ENCODE results near the gene MYLK2. TPM values are rescaled to one million over a fixed set of nuclear protein-coding genes. Genes with fewer than 3 reads are reported as not detected.

MYLK2 gene
- polyA plus RNA-seq, 1 donor (not counting 4 experiments of a cell fraction or from before 2014, with no cell fraction given) = 0.05 TPM

DNA sequence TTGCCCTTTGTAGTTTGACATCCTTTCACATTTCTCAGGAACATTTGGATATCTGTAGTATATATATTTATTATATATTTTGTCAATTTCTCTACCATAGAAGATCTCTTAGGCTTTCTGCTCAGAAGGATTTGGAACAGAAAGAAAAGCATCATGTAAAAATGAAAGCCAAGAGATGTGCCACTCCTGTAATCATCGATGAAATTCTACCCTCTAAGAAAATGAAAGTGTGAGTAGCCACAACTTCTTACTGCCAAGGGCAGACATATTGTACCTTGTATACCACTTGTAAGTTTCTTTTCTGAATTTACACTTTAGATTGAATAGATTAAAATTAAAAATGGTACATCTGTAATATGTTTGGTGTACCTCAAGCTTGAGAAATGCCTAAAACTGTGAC, 48.9 kb upstream of the MYLK2 start:
- Histone ChIP-seq H3K4me2 (ENCODE audit: control insufficient read depth, extremely low read depth, insufficient read depth, low read depth, low read length) (no peak overlapping the region), H3K9me1 (ENCODE audit: control insufficient read depth, extremely low read depth, insufficient read depth, low read length) (no peaks in the 10 kb centered on the region), H2AFZ (ENCODE audit: control insufficient read depth, low read length) (no peak overlapping the region), H3K4me3 (ENCODE audit: control insufficient read depth in 2 of 3, extremely low read depth in 1 of 3, insufficient read depth in 2 of 3, low read depth in 1 of 3, low read length in 3 of 3) (no peak overlapping the region), H4K20me1 (ENCODE audit: control insufficient read depth, extremely low read depth, insufficient read depth, low read length) (peaks cover 4% of the 10 kb centered on the region), H3K27ac (ENCODE audit: control insufficient read depth, insufficient read depth, low read length) (no peak overlapping the region), H3K9me3 (ENCODE audit: control insufficient read depth, low read depth, low read length) (no peaks in the 10 kb centered on the region), H3K4me1 (ENCODE audit: control insufficient read depth, extremely low read depth, insufficient read depth, low read length) (no peaks in the 10 kb centered on the region), H3K79me2 (ENCODE audit: control insufficient read depth, insufficient read depth, low read length) (peaks cover 7% of the 10 kb centered on the region), H3K9ac (ENCODE audit: control insufficient read depth, extremely low read depth, insufficient read depth, low read length) (no peak overlapping the region), H3K36me3 (ENCODE audit: control insufficient read depth in 2 of 2, extremely low read depth in 1 of 2, insufficient read depth in 2 of 2, low read length in 2 of 2) (peaks cover 4 to 28% of the 10 kb centered on the region in 2 experiments), H3K27me3 (ENCODE audit: control insufficient read depth, extremely low read depth, insufficient read depth, low read length) (no peaks in the 10 kb centered on the region)
- FAIRE-seq (no peak), DNase-seq (ENCODE audit: low read depth, low spot score) (no peak)
- dilution Hi-C loops (cut with MboI; ENCODE audit: extremely low pct_ligation_motif_present, low sequenced_read_pairs) = no loop called here
- TF ChIP-seq, protein P1, sequence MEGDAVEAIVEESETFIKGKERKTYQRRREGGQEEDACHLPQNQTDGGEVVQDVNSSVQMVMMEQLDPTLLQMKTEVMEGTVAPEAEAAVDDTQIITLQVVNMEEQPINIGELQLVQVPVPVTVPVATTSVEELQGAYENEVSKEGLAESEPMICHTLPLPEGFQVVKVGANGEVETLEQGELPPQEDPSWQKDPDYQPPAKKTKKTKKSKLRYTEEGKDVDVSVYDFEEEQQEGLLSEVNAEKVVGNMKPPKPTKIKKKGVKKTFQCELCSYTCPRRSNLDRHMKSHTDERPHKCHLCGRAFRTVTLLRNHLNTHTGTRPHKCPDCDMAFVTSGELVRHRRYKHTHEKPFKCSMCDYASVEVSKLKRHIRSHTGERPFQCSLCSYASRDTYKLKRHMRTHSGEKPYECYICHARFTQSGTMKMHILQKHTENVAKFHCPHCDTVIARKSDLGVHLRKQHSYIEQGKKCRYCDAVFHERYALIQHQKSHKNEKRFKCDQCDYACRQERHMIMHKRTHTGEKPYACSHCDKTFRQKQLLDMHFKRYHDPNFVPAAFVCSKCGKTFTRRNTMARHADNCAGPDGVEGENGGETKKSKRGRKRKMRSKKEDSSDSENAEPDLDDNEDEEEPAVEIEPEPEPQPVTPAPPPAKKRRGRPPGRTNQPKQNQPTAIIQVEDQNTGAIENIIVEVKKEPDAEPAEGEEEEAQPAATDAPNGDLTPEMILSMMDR (optimal IDR thresholded peaks at IDR 0.05 in 1 of 3, IDR thresholded peaks at IDR 0.05 in 1 of 3, conservative IDR thresholded peaks at IDR 0.05 in 1 of 3; ENCODE audit: extremely low read depth in 1 of 3, insufficient read depth in 2 of 3, low read length in 3 of 3) = no peak
- no peak for TF ChIP-seq EZH2 (IDR thresholded peaks at IDR 0.05; ENCODE audit: low read length)

DNA sequence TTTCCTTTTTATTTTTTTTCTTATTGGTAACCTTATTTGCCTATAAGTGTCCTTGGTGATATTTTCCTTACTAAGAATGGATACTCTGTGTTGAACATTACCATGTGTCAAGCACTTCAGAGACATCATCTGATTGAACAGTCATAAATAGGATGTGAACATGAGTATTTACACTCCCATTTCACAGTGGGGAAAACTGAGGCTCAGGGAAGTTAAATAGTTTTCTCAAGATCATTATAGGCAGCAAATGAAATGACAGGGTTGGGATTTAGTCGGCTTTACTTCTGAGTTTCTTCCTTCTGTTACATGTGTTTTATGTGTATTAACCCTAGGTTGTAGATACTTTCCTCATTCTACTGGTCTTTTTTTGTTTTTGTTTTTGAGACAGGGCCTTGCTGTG, 44.7 kb upstream of the MYLK2 start:
- H3K27me3 ChIP-seq (ENCODE audit: control insufficient read depth, extremely low read depth, insufficient read depth, low read length) = no peaks in the 10 kb centered on the region
- H3K79me2 ChIP-seq (ENCODE audit: control insufficient read depth, insufficient read depth, low read length) = peaks cover 2% of the 10 kb centered on the region
- TF ChIP-seq EZH2 (IDR thresholded peaks at IDR 0.05; ENCODE audit: low read length) = no peak
- TF ChIP-seq, protein P1 (optimal IDR thresholded peaks at IDR 0.05 in 1 of 3, IDR thresholded peaks at IDR 0.05 in 1 of 3, conservative IDR thresholded peaks at IDR 0.05 in 1 of 3; ENCODE audit: extremely low read depth in 1 of 3, insufficient read depth in 2 of 3, low read length in 3 of 3) = no peak
- H3K4me2 ChIP-seq (ENCODE audit: control insufficient read depth, extremely low read depth, insufficient read depth, low read depth, low read length) = no peak overlapping the region
- dilution Hi-C loops (cut with MboI; ENCODE audit: extremely low pct_ligation_motif_present, low sequenced_read_pairs) = no loop called here
- H3K9me3 ChIP-seq (ENCODE audit: control insufficient read depth, low read depth, low read length) = no peaks in the 10 kb centered on the region
- no peak overlapping the region for H3K4me3 ChIP-seq (ENCODE audit: control insufficient read depth in 2 of 3, extremely low read depth in 1 of 3, insufficient read depth in 2 of 3, low read depth in 1 of 3, low read length in 3 of 3)
- no peak for DNase-seq (ENCODE audit: low read depth, low spot score)
- FAIRE-seq = no peak
- H3K27ac ChIP-seq (ENCODE audit: control insufficient read depth, insufficient read depth, low read length) = no peak overlapping the region
- H3K9ac ChIP-seq (ENCODE audit: control insufficient read depth, extremely low read depth, insufficient read depth, low read length) = no peak overlapping the region
- H4K20me1 ChIP-seq (ENCODE audit: control insufficient read depth, extremely low read depth, insufficient read depth, low read length) = no peaks in the 10 kb centered on the region
- no peaks in the 10 kb centered on the region for H3K9me1 ChIP-seq (ENCODE audit: control insufficient read depth, extremely low read depth, insufficient read depth, low read length)
- no peak overlapping the region for H2AFZ ChIP-seq (ENCODE audit: control insufficient read depth, low read length)
- no peaks in the 10 kb centered on the region for H3K4me1 ChIP-seq (ENCODE audit: control insufficient read depth, extremely low read depth, insufficient read depth, low read length)
- H3K36me3 ChIP-seq (ENCODE audit: control insufficient read depth in 2 of 2, extremely low read depth in 1 of 2, insufficient read depth in 2 of 2, low read length in 2 of 2) = peaks cover 9 to 30% of the 10 kb centered on the region in 2 experiments

Data from keratinocyte (primary cell).